ENCODE data around the gene MRC2. TPM values are rescaled to one million over a fixed set of nuclear protein-coding genes. Genes with fewer than 3 reads are reported as not detected.

The MRC2 gene
- total and polyA plus RNA-seq, 9 of the 15 experiments (the other 6 are each of a cell fraction or from before 2014, with no cell fraction given) = 0.28 to 11.5 (median 6.6) TPM

DNA sequence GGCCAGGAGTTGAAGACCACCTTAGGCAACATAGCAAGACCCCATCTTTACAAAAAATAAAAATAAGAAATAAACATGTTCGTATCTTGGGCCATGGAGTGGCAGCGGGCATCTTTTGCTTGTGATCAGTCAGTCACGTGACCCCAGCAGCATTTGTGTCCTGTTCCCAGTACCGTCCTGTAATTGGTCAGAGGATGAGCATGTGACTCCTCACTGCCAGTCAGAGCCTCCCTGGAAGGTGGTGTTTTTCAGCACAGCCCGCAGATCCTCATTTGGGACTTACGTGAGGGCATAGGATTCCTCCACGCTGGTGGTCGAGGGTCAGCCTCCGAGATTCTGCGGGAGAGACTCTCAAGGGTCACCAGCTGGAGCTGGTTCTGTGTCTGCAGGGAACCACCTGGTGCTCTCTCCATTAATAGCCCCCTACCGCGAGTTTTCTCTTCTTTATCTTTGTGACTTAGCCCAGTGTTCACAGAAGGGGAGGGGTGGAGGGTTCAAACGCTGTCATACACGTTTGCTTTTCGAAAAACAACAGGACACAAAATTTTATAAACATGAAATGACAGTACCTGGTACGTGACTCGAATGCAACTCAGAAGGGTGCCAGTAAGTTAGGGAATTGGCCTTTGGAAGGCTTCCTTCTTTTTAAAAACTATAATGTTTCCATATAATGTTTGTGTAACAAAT, 17.2 kb downstream of the MRC2 start (continued):
- no peak for TF ChIP-seq DIDO1 (tag; IDR thresholded peaks at IDR 0.05; ENCODE audit: low read depth)
- TF ChIP-seq, protein P1, sequence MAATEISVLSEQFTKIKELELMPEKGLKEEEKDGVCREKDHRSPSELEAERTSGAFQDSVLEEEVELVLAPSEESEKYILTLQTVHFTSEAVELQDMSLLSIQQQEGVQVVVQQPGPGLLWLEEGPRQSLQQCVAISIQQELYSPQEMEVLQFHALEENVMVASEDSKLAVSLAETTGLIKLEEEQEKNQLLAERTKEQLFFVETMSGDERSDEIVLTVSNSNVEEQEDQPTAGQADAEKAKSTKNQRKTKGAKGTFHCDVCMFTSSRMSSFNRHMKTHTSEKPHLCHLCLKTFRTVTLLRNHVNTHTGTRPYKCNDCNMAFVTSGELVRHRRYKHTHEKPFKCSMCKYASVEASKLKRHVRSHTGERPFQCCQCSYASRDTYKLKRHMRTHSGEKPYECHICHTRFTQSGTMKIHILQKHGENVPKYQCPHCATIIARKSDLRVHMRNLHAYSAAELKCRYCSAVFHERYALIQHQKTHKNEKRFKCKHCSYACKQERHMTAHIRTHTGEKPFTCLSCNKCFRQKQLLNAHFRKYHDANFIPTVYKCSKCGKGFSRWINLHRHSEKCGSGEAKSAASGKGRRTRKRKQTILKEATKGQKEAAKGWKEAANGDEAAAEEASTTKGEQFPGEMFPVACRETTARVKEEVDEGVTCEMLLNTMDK (IDR thresholded peaks at IDR 0.05; ENCODE audit: borderline replicate concordance, insufficient read depth, low read depth, low read length, poor library complexity, severe bottlenecking) = no peak
- TF ChIP-seq TRIM24 (IDR thresholded peaks at IDR 0.05) = no peak
- no peak for TF ChIP-seq NFATC3 (IDR thresholded peaks at IDR 0.05)
- no peak for TF ChIP-seq KAT7 (CRISPR knock-in tag; IDR thresholded peaks at IDR 0.05; ENCODE audit: borderline replicate concordance)
- no peak for TF ChIP-seq STAT5A (IDR thresholded peaks at IDR 0.05; ENCODE audit: borderline replicate concordance, low read length)
- no peak for TF ChIP-seq ZNF24 (IDR thresholded peaks at IDR 0.05)
- TF ChIP-seq, protein P2, sequence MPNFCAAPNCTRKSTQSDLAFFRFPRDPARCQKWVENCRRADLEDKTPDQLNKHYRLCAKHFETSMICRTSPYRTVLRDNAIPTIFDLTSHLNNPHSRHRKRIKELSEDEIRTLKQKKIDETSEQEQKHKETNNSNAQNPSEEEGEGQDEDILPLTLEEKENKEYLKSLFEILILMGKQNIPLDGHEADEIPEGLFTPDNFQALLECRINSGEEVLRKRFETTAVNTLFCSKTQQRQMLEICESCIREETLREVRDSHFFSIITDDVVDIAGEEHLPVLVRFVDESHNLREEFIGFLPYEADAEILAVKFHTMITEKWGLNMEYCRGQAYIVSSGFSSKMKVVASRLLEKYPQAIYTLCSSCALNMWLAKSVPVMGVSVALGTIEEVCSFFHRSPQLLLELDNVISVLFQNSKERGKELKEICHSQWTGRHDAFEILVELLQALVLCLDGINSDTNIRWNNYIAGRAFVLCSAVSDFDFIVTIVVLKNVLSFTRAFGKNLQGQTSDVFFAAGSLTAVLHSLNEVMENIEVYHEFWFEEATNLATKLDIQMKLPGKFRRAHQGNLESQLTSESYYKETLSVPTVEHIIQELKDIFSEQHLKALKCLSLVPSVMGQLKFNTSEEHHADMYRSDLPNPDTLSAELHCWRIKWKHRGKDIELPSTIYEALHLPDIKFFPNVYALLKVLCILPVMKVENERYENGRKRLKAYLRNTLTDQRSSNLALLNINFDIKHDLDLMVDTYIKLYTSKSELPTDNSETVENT (CRISPR knock-in tag; IDR thresholded peaks at IDR 0.05) = no peak
- TF ChIP-seq RBM25 (IDR thresholded peaks at IDR 0.05; ENCODE audit: low read depth, low read length, severe bottlenecking) = peak; percentile 59
- TF ChIP-seq YY1 (IDR thresholded peaks at IDR 0.05; ENCODE audit: borderline replicate concordance in 1 of 3, control insufficient read depth in 1 of 3, extremely low read depth in 1 of 3, insufficient read depth in 3 of 3, insufficient read length in 1 of 3, insufficient replicate concordance in 2 of 3, low read depth in 1 of 3, low read length in 2 of 3) = no peak
- no peak for TF ChIP-seq NFIC (IDR thresholded peaks at IDR 0.05)
- TF ChIP-seq, protein P3, sequence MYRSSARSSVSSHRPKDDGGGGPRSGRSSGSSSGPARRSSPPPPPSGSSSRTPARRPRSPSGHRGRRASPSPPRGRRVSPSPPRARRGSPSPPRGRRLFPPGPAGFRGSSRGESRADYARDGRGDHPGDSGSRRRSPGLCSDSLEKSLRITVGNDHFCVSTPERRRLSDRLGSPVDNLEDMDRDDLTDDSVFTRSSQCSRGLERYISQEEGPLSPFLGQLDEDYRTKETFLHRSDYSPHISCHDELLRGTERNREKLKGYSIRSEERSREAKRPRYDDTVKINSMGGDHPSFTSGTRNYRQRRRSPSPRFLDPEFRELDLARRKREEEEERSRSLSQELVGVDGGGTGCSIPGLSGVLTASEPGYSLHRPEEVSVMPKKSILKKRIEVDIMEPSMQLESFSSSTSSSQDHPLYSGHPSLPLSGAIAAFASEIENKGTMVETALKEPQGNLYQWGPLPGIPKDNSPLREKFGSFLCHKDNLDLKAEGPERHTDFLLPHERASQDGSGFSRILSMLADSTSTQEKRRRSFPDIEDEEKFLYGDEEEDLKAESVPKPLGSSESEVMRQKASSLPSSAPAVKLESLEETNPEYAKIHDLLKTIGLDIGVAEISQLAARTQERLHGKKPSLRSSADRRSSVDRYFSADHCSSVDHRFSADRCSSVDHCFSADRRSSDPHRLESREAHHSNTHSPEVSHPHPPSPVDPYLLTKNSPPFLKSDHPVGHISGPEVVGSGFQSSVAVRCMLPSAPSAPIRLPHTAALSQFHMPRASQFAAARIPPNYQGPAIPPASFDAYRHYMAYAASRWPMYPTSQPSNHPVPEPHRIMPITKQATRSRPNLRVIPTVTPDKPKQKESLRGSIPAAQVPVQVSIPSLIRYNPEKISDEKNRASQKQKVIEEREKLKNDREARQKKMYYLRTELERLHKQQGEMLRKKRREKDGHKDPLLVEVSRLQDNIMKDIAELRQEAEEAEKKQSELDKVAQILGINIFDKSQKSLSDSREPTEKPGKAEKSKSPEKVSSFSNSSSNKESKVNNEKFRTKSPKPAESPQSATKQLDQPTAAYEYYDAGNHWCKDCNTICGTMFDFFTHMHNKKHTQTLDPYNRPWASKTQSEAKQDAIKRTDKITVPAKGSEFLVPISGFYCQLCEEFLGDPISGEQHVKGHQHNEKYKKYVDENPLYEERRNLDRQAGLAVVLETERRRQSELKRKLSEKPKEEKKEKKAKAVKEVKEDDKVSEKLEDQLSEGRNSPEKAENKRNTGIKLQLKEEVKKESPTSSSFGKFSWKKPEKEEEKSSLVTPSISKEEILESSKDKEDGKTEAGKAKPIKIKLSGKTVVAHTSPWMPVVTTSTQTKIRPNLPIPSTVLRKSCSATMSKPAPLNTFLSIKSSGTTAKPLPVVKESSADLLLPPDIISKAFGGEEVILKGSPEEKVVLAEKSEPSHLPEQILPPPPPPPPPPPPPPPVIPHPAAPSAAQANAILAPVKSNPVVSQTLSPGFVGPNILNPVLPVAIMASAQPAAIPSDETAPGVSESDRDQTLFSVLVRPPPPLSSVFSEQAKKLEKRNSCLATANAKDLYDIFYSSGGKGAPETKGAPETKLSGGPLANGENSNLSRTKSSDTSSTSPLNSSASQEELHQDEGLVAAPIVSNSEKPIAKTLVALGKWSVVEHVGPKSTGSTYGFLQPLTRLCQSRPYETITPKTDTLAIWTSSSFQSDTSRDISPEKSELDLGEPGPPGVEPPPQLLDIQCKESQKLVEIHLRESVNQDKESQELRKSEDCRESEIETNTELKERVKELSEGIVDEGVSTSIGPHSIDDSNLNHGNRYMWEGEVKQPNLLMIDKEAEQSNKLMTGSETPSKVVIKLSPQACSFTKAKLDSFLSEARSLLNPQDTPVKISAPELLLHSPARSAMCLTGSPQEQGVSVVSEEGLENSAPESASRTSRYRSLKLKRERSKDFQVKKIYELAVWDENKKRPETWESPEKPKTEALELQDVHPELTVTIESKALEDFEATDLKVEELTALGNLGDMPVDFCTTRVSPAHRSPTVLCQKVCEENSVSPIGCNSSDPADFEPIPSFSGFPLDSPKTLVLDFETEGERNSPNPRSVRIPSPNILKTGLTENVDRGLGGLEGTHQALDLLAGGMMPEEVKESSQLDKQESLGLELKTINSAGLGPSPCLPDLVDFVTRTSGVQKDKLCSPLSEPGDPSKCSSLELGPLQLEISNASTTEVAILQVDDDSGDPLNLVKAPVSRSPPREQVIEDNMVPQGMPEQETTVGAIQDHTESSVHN (IDR thresholded peaks at IDR 0.05; ENCODE audit: borderline replicate concordance in 1 of 2, low read depth in 1 of 2) = no peak

All from K562 (cell line).